K562 (cell line): ENCODE results near the gene MPC2. TPM values are rescaled to one million over a fixed set of nuclear protein-coding genes. Genes with fewer than 3 reads are reported as not detected.

ENCODE experiments used
- ATAC-seq: fragments of 200-7000 bp; cut with Tn5 transposase; 3 replicates; pipeline ENCODE4 v1.9.1; 2020; ENCODE audit warnings: moderate library complexity
- BruUV-seq: library from RNA; stranded (reverse); fragments of 400-500 nt; replicated peaks from 2 replicates; lab custom pipeline; 2021; lab: Mats Ljungman, UMichigan
- CTCF ChIA-PET: fragments of 300-600 bp; formaldehyde crosslinking; extraction: SDS; loops from one replicate; lab custom pipeline; 2021; ENCODE audit warnings: low intra/inter-chr PET ratio; lab: Yijun Ruan, JAX
- POLR2A ChIA-PET: fragments of 300-600, 350-650 bp; sonication (Branson Sonifier 250); formaldehyde crosslinking; extraction: SDS; loops from one replicate; lab custom pipeline; 2021; ENCODE audit warnings: antibody characterized with exemption, inconsistent platforms; lab: Yijun Ruan, JAX
- DNase-seq, 4 experiments: peaks; one replicate each; pipeline versions ENCODE4 v3.0.0 to v3.0.0-alpha.2; 2011 to 2018; ENCODE audit warnings: low spot score in 3 of 4, mixed read lengths in 3 of 4; ENCODE audit errors: extremely low read depth in 1 of 4
- FAIRE-seq: peaks from 2 replicates; lab custom pipeline; 2011; peaks lifted over from hg19 to GRCh38; lab: Jason Lieb, UNC
- H2AFZ ChIP-seq: 2 replicates; pipeline ENCODE4 v1.6.0; 2011; ENCODE audit warnings: low read depth, low read length, control low read depth, inconsistent platforms
- H3K27ac ChIP-seq: fragments of 200-600 bp; 3 replicates; pipeline ENCODE4 v1.8.0; 2011; ENCODE audit warnings: low read depth, mild to moderate bottlenecking, control low read depth, inconsistent platforms, low read length, moderate library complexity, mixed read lengths; ENCODE audit errors: extremely low read depth
- H3K27me3 ChIP-seq, 2 experiments: fragments of 300-600 bp in 1 of 2; 2 replicates in 1 of 2; 3 replicates in 1 of 2; pipeline versions ENCODE4 v1.6.0 to v1.8.0; 2011; ENCODE audit warnings: inconsistent platforms in 2 of 2, low read length in 2 of 2, mild to moderate bottlenecking in 1 of 2, mixed read lengths in 1 of 2, moderate library complexity in 1 of 2; ENCODE audit not compliant: control insufficient read depth in 2 of 2, insufficient read depth in 2 of 2
- H3K36me3 ChIP-seq: fragments of 300-600 bp; 3 replicates; pipeline ENCODE4 v1.8.0; 2011; ENCODE audit warnings: mild to moderate bottlenecking, low read length, inconsistent platforms; ENCODE audit not compliant: control insufficient read depth, insufficient read depth
- H3K4me1 ChIP-seq, 2 experiments: fragments of 200-600 bp in 1 of 2; replicated peaks in 1 of 2; 2 replicates in 1 of 2; 3 replicates in 1 of 2; pipeline versions ENCODE4 v1.5.1 to v1.8.0; 2011; ENCODE audit warnings: inconsistent platforms in 2 of 2, low read length in 2 of 2, mild to moderate bottlenecking in 1 of 2, mixed read lengths in 1 of 2, moderate library complexity in 1 of 2; ENCODE audit not compliant: control insufficient read depth in 2 of 2, insufficient read depth in 2 of 2
- H3K4me2 ChIP-seq: 2 replicates; pipeline ENCODE4 v1.6.1; 2011; ENCODE audit warnings: low read length, control low read depth, inconsistent platforms, mixed read lengths; ENCODE audit not compliant: insufficient read depth
- H3K4me3 ChIP-seq: fragments of 200-600 bp; sonication (generic), shearing (Covaris generic); 2 replicates; pipeline ENCODE4 v1.5.1; 2016; ENCODE audit warnings: control low read depth, inconsistent platforms
- H3K79me2 ChIP-seq: fragments of 200-600 bp; 3 replicates; pipeline ENCODE4 v1.8.0; 2011; ENCODE audit warnings: low read length, inconsistent platforms; ENCODE audit not compliant: control insufficient read depth, insufficient read depth
- H3K9ac ChIP-seq, 2 experiments: 2 replicates each; pipeline versions ENCODE4 v1.6.0 to v1.6.1; 2011; ENCODE audit warnings: low read depth in 2 of 2, low read length in 2 of 2, control low read depth in 1 of 2, inconsistent platforms in 1 of 2, mild to moderate bottlenecking in 1 of 2, mixed read lengths in 1 of 2; ENCODE audit not compliant: insufficient read depth in 1 of 2
- H3K9me1 ChIP-seq: one replicate; pipeline ENCODE4 v1.6.0; 2011; ENCODE audit warnings: inconsistent platforms, mild to moderate bottlenecking, low read length, moderate library complexity; ENCODE audit not compliant: control insufficient read depth, insufficient read depth
- H3K9me3 ChIP-seq: replicated peaks from 2 replicates; pipeline ENCODE4 v1.5.1; 2011; ENCODE audit warnings: low read depth, low read length, inconsistent platforms; ENCODE audit not compliant: control insufficient read depth, insufficient read depth
- H4K20me1 ChIP-seq: replicated peaks from 2 replicates; pipeline ENCODE4 v1.6.1; 2011; ENCODE audit warnings: low read length, inconsistent platforms, mixed read lengths; ENCODE audit not compliant: control insufficient read depth, insufficient read depth
- C11orf30 ChIP-seq: fragments of 450-650 bp; IDR thresholded peaks from 2 replicates; pipeline ENCODE4 v1.6.1; 2016; ENCODE audit warnings: low read depth, mild to moderate bottlenecking
- IRF2 ChIP-seq: sonication (generic); formaldehyde crosslinking; IDR thresholded peaks from 2 replicates; pipeline ENCODE4 v1.8.1; 2022; ENCODE audit warnings: mild to moderate bottlenecking, missing genetic modification reagents
- MAFF ChIP-seq: IDR thresholded peaks from 2 replicates; pipeline ENCODE4 v1.6.1; 2012; ENCODE audit warnings: low read length, improper control_type of control experiment
- MAFG ChIP-seq: fragments of 450-650 bp; conservative IDR thresholded peaks from 2 replicates; pipeline ENCODE4 v1.6.1; 2016; ENCODE audit warnings: missing genetic modification characterization, missing compliant biosample characterization
- THRB ChIP-seq: fragments of 450-650 bp; formaldehyde crosslinking; conservative IDR thresholded peaks from 2 replicates; pipeline ENCODE4 v1.4.0; 2022; ENCODE audit warnings: mild to moderate bottlenecking, missing genetic modification characterization
- ZNF316 ChIP-seq: fragments of 450-650 bp; IDR thresholded peaks from 2 replicates; pipeline ENCODE4 v1.6.1; 2016
- WGBS: fragments of 100-300 bp; shearing (Covaris generic); methylation state at CpG from one replicate; pipeline ENCODE4 v1.1.6; 2016; ENCODE audit warnings: low coverage, mixed read lengths; ENCODE audit not compliant: insufficient coverage; ENCODE audit errors: missing lambda C conversion rate; 5-methylcytosine and 5-hydroxymethylcytosine counted together
- in situ Hi-C: fragments of 300-500 bp; cut with MboI; formaldehyde crosslinking; loops from 4 replicates; pipeline ENCODE4 v1.15.0; 2018; ENCODE audit warnings: inconsistent platforms, mixed read lengths
- intact Hi-C: fragments of 100-400 bp; cut with micrococcal nuclease; formaldehyde crosslinking; loops from 2 replicates; pipeline ENCODE4 v1.14.2; 2022
- polyA plus RNA-seq, 8 experiments: library from polyadenylated mRNA; depleted of rRNA in 4 of 8; stranded (reverse) in 5 of 8; unstranded in 3 of 8; fragments of >200 nt; fragmentation: Nextera tagmentation in 2 of 8; fragmentation: Illumina TruSeq in 1 of 8; extraction: Ambion mirVana in 2 of 8; extraction: Trizol in 1 of 8; gene quantifications; 2 replicates each; pipeline versions ENCODE4 v1.2.1 to v1.2.3, GENCODE V29; 2011 to 2014; ENCODE audit warnings: inconsistent platforms in 1 of 8, missing spikeins in 1 of 8
- total RNA-seq, 7 experiments: library from RNA; depleted of rRNA in 6 of 7; stranded (reverse); fragments of >200 nt in 6 of 7; fragmentation: Illumina TruSeq in 2 of 7; extraction: Trizol in 2 of 7; gene quantifications; 2 replicates each; pipeline versions ENCODE4 v1.2.1 to v1.2.3, GENCODE V29; 2011 to 2021; ENCODE audit warnings: low replicate concordance in 1 of 7

MPC2 gene
- total and polyA plus RNA-seq, 9 of the 15 experiments (the other 6 are each of a cell fraction or from before 2014, with no cell fraction given), result 70.7 to 179 (median 144) TPM

GRCh38 chr1:167973832-167974231, 37.0 kb upstream of the MPC2 start:
- H3K27ac ChIP-seq, result peak overlapping the region; percentile 10; the same call in 1 of the 3 replicates
- WGBS, result 63% methylated on average over 2 of the region's 2 CpGs
- H3K36me3 ChIP-seq, result peaks cover 70% of the 10 kb centered on the region
- FAIRE-seq (no peak), ATAC-seq (no peak; the same call in 2 of the 3 replicates), DNase-seq (no peak)
- BruUV-seq, result no TSS peak
- 0 out of 2 replicates have a peak, but pooled peaks cover 5% of the 10 kb centered on the region for H3K9me3 ChIP-seq
- H3K9ac ChIP-seq, result no peak overlapping the region
- POLR2A ChIA-PET, result interaction anchor here (0.6 kb wide), 1 partner anchor 38 kb away, joined by 3 read pairs; no protein-coding TSS in a partner anchor
- no peaks in the 10 kb centered on the region for H3K4me1 ChIP-seq
- no peak overlapping the region for H2AFZ ChIP-seq
- no peak overlapping the region for H3K4me3 ChIP-seq
- peak; percentile 88 for TF ChIP-seq ZNF316
- TF ChIP-seq IRF2 (CRISPR knock-in tag), result no peak
- peak; percentile 72; the same call in 1 of the 2 replicates for TF ChIP-seq C11orf30
- 0 out of 2 replicates have a peak, but pooled peaks have one; percentile 29 for TF ChIP-seq MAFF
- TF ChIP-seq THRB (CRISPR knock-in tag), result no peak
- peak; percentile 54 for TF ChIP-seq MAFG
- CTCF ChIA-PET, result interaction anchor here (1.0 kb wide), 1 partner anchor 32 kb away, joined by 3 read pairs; no protein-coding TSS in a partner anchor
- no peak overlapping the region for H3K4me2 ChIP-seq
- H3K27me3 ChIP-seq, result no peaks in the 10 kb centered on the region
- H3K9me1 ChIP-seq, result no peaks in the 10 kb centered on the region
- intact Hi-C loops (no loop called here), in situ Hi-C loops (no loop called here)
- H3K79me2 ChIP-seq, result peaks cover 37% of the 10 kb centered on the region
- H4K20me1 ChIP-seq, result no peaks in the 10 kb centered on the region
